Panc1 (cell line): ENCODE measurements around the gene CENPC. TPM values are rescaled to one million over a fixed set of nuclear protein-coding genes. Genes with fewer than 3 reads are reported as not detected.

Source experiments
- ATAC-seq: fragments of 200-7000 bp; cut with Tn5 transposase; 2 replicates; pipeline ENCODE4 v1.9.1; 2020; ENCODE audit warnings: mild to moderate bottlenecking, moderate library complexity
- BruUV-seq: library from RNA; stranded (reverse); fragments of 400-500 nt; replicated peaks from 2 replicates; lab custom pipeline; 2021; lab: Mats Ljungman, UMichigan
- CTCF ChIA-PET: fragments of 300-600 bp; sonication (Branson Sonifier 250); formaldehyde crosslinking; loops from one replicate; lab custom pipeline; 2022; ENCODE audit warnings: antibody characterized with exemption; lab: Charles Lee
- POLR2A ChIA-PET: fragments of 300-600 bp; sonication (Branson Sonifier 250); formaldehyde crosslinking; loops from one replicate; lab custom pipeline; 2022; ENCODE audit warnings: antibody characterized with exemption; lab: Charles Lee
- DNase-seq: peaks from one replicate; pipeline ENCODE4 v3.0.0-alpha.2; 2010; ENCODE audit warnings: low read depth, low spot score
- H3K27ac ChIP-seq: 2 replicates; pipeline ENCODE4 v1.5.1; 2011; ENCODE audit warnings: mild to moderate bottlenecking, low read length, inconsistent platforms
- H3K27me3 ChIP-seq: fragments of 200-500 bp; sonication (Bioruptor generic); 2 replicates; pipeline ENCODE4 v1.6.0; 2014; ENCODE audit warnings: low read length, inconsistent platforms; ENCODE audit not compliant: control insufficient read depth, insufficient read depth
- H3K36me3 ChIP-seq: fragments of 200-500 bp; sonication (Bioruptor generic); 2 replicates; pipeline ENCODE4 v1.5.1; 2014; ENCODE audit warnings: inconsistent platforms, mild to moderate bottlenecking, low read length, moderate library complexity; ENCODE audit not compliant: control insufficient read depth, insufficient read depth
- H3K4me1 ChIP-seq: 2 replicates; pipeline ENCODE4 v1.5.1; 2011; ENCODE audit warnings: inconsistent platforms, mild to moderate bottlenecking, low read length, moderate library complexity; ENCODE audit not compliant: control insufficient read depth, insufficient read depth
- H3K4me3 ChIP-seq, 2 experiments: 2 replicates each; pipeline ENCODE4 v1.5.1; 2011 to 2012; ENCODE audit warnings: low read depth in 2 of 2, low read length in 2 of 2, mild to moderate bottlenecking in 2 of 2, inconsistent platforms in 1 of 2, moderate library complexity in 1 of 2
- H3K9me3 ChIP-seq: fragments of 200-500 bp; sonication (Bioruptor generic); 2 replicates; pipeline ENCODE4 v1.5.1; 2014; ENCODE audit warnings: low read depth, mild to moderate bottlenecking, inconsistent platforms, low read length, moderate library complexity; ENCODE audit not compliant: control insufficient read depth, insufficient read depth
- POLR2AphosphoS5 ChIP-seq: IDR thresholded peaks from 2 replicates; pipeline ENCODE4 v1.6.1; 2012; ENCODE audit warnings: mild to moderate bottlenecking, low read depth, low read length, moderate library complexity
- SIN3A ChIP-seq: IDR thresholded peaks from 2 replicates; pipeline ENCODE4 v1.6.1; 2012; ENCODE audit warnings: low read depth, mild to moderate bottlenecking, low read length, moderate library complexity, borderline replicate concordance; ENCODE audit not compliant: insufficient read depth
- TCF7L2 ChIP-seq: IDR thresholded peaks from 2 replicates; pipeline ENCODE4 v1.6.1; 2011; ENCODE audit warnings: mild to moderate bottlenecking, low read depth, low read length, inconsistent platforms
- in situ Hi-C: cut with HindIII; loops from 2 replicates; pipeline ENCODE4 v1.10.0; 2016; ENCODE audit warnings: low sequenced_read_pairs, low pct_unique_long_range_greater_than_20kb
- intact Hi-C: fragments of 100-400 bp; cut with micrococcal nuclease; formaldehyde crosslinking; loops from one replicate; pipeline ENCODE4 v1.10.0; 2022; ENCODE audit not compliant: unreplicated experiment
- total RNA-seq: library from RNA; stranded (reverse); gene quantifications from one replicate; pipeline ENCODE4 v1.2.1, GENCODE V29; 2021; ENCODE audit not compliant: unreplicated experiment
- TF ChIP-seq, protein P1 (sequence below): fragments of 450-650 bp; IDR thresholded peaks from 2 replicates; pipeline ENCODE4 v1.5.1; 2017; ENCODE audit warnings: mild to moderate bottlenecking
- TF ChIP-seq, protein P2 (sequence below), 2 experiments: IDR thresholded peaks; 2 replicates each; pipeline ENCODE4 v1.6.1; 2011 to 2012; ENCODE audit warnings: low read depth in 2 of 2, control low read depth in 1 of 2, low read length in 1 of 2, mild to moderate bottlenecking in 1 of 2, moderate library complexity in 1 of 2; ENCODE audit not compliant: insufficient read depth in 1 of 2

The CENPC gene
- total RNA-seq, 1 experiment from 2014 or later, result 10.1 TPM

DNA sequence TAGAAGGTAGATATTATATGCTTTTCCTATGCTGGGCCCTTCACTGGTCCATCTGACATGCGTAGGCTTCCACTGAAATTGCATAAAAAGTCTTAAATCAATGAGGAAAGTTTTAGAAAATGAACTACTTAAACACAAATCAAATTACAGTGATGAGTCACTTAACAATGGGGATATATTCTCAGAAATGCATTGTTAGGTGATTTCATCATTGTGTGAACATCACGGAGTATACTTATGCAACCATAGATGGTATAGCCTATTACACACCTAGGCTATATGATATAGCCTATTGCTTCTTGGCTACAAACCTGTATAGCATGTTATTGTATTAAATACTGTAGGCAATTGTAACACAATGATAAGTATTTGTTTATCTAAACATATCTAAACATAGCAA, 23.5 kb upstream of the CENPC start:
- intact Hi-C loops (no loop called here), in situ Hi-C loops (no loop called here)
- ChIA-PET CTCF (no interaction called here), POLR2A (no interaction called here)
- Histone ChIP-seq H3K27ac (no peak overlapping the region), H3K36me3 (no peaks in the 10 kb centered on the region), H3K4me3 (no peak overlapping the region), H3K9me3 (no peaks in the 10 kb centered on the region), H3K4me1 (no peaks in the 10 kb centered on the region), H3K27me3 (no peaks in the 10 kb centered on the region)
- TF ChIP-seq, protein P1, sequence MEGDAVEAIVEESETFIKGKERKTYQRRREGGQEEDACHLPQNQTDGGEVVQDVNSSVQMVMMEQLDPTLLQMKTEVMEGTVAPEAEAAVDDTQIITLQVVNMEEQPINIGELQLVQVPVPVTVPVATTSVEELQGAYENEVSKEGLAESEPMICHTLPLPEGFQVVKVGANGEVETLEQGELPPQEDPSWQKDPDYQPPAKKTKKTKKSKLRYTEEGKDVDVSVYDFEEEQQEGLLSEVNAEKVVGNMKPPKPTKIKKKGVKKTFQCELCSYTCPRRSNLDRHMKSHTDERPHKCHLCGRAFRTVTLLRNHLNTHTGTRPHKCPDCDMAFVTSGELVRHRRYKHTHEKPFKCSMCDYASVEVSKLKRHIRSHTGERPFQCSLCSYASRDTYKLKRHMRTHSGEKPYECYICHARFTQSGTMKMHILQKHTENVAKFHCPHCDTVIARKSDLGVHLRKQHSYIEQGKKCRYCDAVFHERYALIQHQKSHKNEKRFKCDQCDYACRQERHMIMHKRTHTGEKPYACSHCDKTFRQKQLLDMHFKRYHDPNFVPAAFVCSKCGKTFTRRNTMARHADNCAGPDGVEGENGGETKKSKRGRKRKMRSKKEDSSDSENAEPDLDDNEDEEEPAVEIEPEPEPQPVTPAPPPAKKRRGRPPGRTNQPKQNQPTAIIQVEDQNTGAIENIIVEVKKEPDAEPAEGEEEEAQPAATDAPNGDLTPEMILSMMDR, result no peak
- TF ChIP-seq TCF7L2, result no peak
- TF ChIP-seq, protein P2, sequence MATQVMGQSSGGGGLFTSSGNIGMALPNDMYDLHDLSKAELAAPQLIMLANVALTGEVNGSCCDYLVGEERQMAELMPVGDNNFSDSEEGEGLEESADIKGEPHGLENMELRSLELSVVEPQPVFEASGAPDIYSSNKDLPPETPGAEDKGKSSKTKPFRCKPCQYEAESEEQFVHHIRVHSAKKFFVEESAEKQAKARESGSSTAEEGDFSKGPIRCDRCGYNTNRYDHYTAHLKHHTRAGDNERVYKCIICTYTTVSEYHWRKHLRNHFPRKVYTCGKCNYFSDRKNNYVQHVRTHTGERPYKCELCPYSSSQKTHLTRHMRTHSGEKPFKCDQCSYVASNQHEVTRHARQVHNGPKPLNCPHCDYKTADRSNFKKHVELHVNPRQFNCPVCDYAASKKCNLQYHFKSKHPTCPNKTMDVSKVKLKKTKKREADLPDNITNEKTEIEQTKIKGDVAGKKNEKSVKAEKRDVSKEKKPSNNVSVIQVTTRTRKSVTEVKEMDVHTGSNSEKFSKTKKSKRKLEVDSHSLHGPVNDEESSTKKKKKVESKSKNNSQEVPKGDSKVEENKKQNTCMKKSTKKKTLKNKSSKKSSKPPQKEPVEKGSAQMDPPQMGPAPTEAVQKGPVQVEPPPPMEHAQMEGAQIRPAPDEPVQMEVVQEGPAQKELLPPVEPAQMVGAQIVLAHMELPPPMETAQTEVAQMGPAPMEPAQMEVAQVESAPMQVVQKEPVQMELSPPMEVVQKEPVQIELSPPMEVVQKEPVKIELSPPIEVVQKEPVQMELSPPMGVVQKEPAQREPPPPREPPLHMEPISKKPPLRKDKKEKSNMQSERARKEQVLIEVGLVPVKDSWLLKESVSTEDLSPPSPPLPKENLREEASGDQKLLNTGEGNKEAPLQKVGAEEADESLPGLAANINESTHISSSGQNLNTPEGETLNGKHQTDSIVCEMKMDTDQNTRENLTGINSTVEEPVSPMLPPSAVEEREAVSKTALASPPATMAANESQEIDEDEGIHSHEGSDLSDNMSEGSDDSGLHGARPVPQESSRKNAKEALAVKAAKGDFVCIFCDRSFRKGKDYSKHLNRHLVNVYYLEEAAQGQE (IDR thresholded peaks at IDR 0.05; ENCODE audit: insufficient read depth in 1 of 2, low read depth in 2 of 2, low read length in 1 of 2), result no peak
- TF ChIP-seq SIN3A, result no peak
- TF ChIP-seq POLR2AphosphoS5, result no peak
- ATAC-seq (no peak), DNase-seq (no peak)
- no TSS peak for BruUV-seq

DNA sequence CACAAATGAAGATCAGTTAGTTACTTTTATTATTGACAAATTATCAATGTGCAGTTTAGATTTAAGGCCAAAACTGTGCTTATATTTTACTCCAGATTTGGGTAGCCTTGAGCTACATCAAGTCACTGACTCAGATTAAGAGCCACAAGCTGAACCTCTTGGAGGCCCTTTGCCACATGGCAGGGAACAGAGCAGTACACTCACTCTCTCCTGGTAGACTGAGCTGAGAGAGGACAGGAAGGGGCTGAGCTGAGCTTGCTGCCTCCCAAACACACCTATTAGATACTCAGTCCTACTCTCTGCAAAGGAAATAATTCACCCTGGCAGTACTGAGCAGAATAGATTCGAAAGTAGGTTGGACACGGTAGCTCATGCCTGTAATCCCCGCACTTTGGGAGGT, 21.0 kb upstream of the CENPC start:
- Histone ChIP-seq H3K9me3 (no peaks in the 10 kb centered on the region), H3K36me3 (no peaks in the 10 kb centered on the region), H3K4me1 (no peaks in the 10 kb centered on the region), H3K27me3 (no peaks in the 10 kb centered on the region), H3K27ac (no peak overlapping the region), H3K4me3 (no peak overlapping the region)
- in situ Hi-C loops (no loop called here), intact Hi-C loops (no loop called here)
- ChIA-PET POLR2A (interaction anchor here (0.7 kb wide), 1 partner anchor 259 kb away, joined by 3 read pairs; no protein-coding TSS in a partner anchor), CTCF (no interaction called here)
- ATAC-seq, result no peak
- no peak for TF ChIP-seq POLR2AphosphoS5
- TF ChIP-seq SIN3A, result no peak
- TF ChIP-seq, protein P2 (IDR thresholded peaks at IDR 0.05; ENCODE audit: insufficient read depth in 1 of 2, low read depth in 2 of 2, low read length in 1 of 2), result no peak
- TF ChIP-seq, protein P1, result no peak
- TF ChIP-seq TCF7L2, result no peak
- BruUV-seq, result no TSS peak
- DNase-seq, result no peak
